Fibroblast of villous mesenchyme (primary cell): ENCODE results near the gene RPA3. TPM values are rescaled to one million over a fixed set of nuclear protein-coding genes. Genes with fewer than 3 reads are reported as not detected.
"Not testable (repeated sequence)": the region's sequence is repeated elsewhere in the genome, so short reads cannot be mapped to it uniquely, and the experiment has no call there.

Source experiments
- DNase-seq: peaks from one replicate; pipeline ENCODE4 v3.0.0-alpha.2; 2010; ENCODE audit warnings: low read depth
- H3K4me3 ChIP-seq: 2 replicates; pipeline ENCODE4 v1.5.1; 2011; ENCODE audit warnings: low read depth, mild to moderate bottlenecking, low read length
- CTCF ChIP-seq: IDR thresholded peaks from 2 replicates; pipeline ENCODE4 v1.5.1; 2012; ENCODE audit warnings: low read depth, mild to moderate bottlenecking, low read length; ENCODE audit not compliant: insufficient read depth
- total RNA-seq: library from RNA; depleted of rRNA; stranded (reverse); fragments of >200 nt; gene quantifications from 2 replicates; pipeline ENCODE4 v1.2.3, GENCODE V29; 2012

Gene RPA3
- total RNA-seq, 1 donor = 24.6 TPM

DNA sequence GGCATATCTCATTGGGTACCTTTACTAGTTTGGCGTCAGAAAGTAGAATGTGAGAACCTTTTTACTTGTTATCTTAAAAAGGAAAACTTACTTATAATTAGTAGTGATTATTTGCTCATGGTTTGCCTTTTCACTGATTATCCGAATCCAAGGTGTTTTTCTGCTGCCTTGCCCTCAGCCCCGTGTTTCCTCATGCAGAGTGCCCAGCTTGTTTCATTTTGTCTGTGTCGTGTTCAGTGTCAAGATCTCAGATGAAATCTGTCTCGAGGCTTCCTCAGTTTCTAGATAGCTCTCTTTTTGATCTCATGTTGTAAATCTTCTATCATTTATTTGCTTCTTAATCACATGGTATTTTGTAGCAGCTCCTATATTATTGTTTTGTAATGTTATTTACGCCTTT lies 30.1 kb downstream of the RPA3 start:
- DNase-seq = no peak
- no peak overlapping the region for H3K4me3 ChIP-seq
- TF ChIP-seq CTCF = no peak

DNA sequence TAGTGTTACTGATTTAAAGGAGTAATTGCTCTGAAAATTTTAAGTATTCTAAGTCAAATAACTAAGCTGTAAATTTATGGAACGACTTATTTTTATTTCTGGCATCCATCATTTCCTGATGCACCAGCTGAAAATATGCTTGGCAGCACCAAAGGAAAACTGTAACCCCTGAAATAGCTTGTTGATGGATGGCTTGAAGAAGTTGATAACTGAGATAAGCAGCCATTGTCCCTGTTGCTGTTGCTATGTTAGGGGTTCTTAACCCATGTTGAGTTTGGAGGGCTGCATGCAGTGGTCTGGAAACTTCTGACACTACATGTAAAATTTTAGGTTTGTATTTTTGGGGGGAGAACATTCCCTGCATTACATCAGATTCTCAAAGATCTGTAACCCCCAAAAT lies 30.6 kb downstream of the RPA3 start:
- no peak overlapping the region for H3K4me3 ChIP-seq
- DNase-seq = no peak
- no peak for TF ChIP-seq CTCF

- no peak for DNase-seq
- no peak overlapping the region for H3K4me3 ChIP-seq
- no peak for TF ChIP-seq CTCF
These were observed 31.4 kb downstream of the RPA3 start for GRCh38 chr7:7686811-7687508.

- H3K4me3 ChIP-seq = no peak overlapping the region
- no peak for TF ChIP-seq CTCF
- DNase-seq = no peak
These were observed 35.5 kb downstream of the RPA3 start for GRCh38 chr7:7682861-7683260.

DNA sequence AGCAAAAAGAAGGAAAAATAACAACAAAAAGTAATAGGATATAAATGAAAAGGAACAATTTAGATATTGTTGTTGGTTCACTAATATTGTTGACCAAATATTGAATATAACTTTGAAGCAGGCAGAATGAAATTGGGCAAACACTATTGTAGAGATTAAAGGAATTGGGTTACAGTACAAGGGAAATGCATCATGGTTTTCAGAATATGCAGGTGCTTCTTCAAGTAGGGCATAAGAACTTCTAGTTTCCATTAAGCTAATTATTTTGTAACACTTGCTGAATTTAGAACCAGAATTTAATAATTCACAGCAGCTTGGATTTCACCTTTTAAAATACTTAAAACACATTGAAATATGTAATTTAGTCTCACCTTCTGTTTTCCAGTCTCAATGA lies 36.5 kb downstream of the RPA3 start:
- TF ChIP-seq CTCF = no peak
- no peak overlapping the region for H3K4me3 ChIP-seq
- DNase-seq = no peak

- no peak overlapping the region for H3K4me3 ChIP-seq
- peak; percentile 74 for DNase-seq
- peak; percentile 61 for TF ChIP-seq CTCF
These were observed 37.0 kb downstream of the RPA3 start for GRCh38 chr7:7681191-7681935.

DNA sequence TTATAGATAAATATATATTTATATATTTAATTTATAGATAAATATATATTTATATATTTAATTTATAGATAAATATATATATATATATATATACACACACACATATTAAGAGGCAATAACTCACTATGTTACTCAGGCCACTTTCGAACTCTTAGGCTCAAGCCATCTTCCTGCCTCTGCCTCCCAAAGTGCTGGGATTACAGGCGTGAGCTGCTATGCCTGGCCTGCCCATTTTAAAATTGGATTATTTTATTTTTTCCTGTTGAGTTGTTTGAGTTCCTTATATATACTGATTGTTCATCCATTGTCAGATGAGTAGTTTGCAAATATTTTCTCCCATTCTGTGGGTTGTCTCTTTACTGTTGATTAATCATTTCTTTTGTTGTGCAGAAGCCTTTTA lies 38.8 kb downstream of the RPA3 start:
- H3K4me3 ChIP-seq, DNase-seq: not testable (repeated sequence)
